Liver (tissue), 3 donors: Measurements from ENCODE around the gene MCF2L2.

Experiments
- ATF3 ChIP-seq: IDR thresholded peaks from 2 replicates; pipeline ENCODE4 v1.6.1; 2016; ENCODE audit warnings: antibody characterized with exemption
- CTCF ChIP-seq: fragments of 150-350 bp; IDR thresholded peaks from 2 replicates; pipeline ENCODE4 v1.5.1; 2017; ENCODE audit warnings: improper control_type of control experiment, low read depth, low read length; ENCODE audit not compliant: missing input control
- JUND ChIP-seq, 2 donors: IDR thresholded peaks; 2 replicates each; pipeline ENCODE4 v1.6.1; 2016; ENCODE audit warnings: antibody characterized with exemption in 2 of 2
- REST ChIP-seq: IDR thresholded peaks from 2 replicates; pipeline ENCODE4 v1.6.1; 2016; ENCODE audit warnings: antibody characterized with exemption, mild to moderate bottlenecking
- SP1 ChIP-seq: IDR thresholded peaks from 2 replicates; pipeline ENCODE4 v1.6.1; 2018; ENCODE audit warnings: antibody characterized with exemption, mild to moderate bottlenecking
- TAF1 ChIP-seq: conservative IDR thresholded peaks from 2 replicates; pipeline ENCODE4 v1.6.1; 2016; ENCODE audit warnings: antibody characterized with exemption, mild to moderate bottlenecking
- YY1 ChIP-seq: IDR thresholded peaks from 2 replicates; pipeline ENCODE4 v1.6.1; 2016; ENCODE audit warnings: antibody characterized with exemption, mild to moderate bottlenecking
- ZBTB33 ChIP-seq: IDR thresholded peaks from 2 replicates; pipeline ENCODE4 v1.6.1; 2016; ENCODE audit warnings: antibody characterized with exemption
- donor health status: healthy.
- donor health status: healthy.

GRCh38 chr3:183387797-183388196 lies 40.6 kb downstream of the MCF2L2 start:
- TF ChIP-seq CTCF (no peak), SP1 (no peak), ZBTB33 (no peak), TAF1 (no peak), REST (no peak), YY1 (no peak), ATF3 (no peak), JUND (IDR thresholded peaks at IDR 0.05) (no peak)
